GM19193 (cell line): Measurements from ENCODE around the gene CCDC106.

Source experiments
- POLR2A ChIP-seq: IDR thresholded peaks from 4 replicates; pipeline ENCODE4 v1.6.1; 2011; ENCODE audit not compliant: insufficient read depth, insufficient read length; ENCODE audit errors: extremely low read depth

CCDC106 gene

GRCh38 chr19:55647732-55648584 lies at the start of gene CCDC106:
TSS of gene CCDC106 (plus strand) at chr19:55648212. CDS start at chr19:55649047, 835 bp downstream.
- peak; percentile 37 for TF ChIP-seq POLR2A

- TF ChIP-seq POLR2A = peak; percentile 66
Observed at GRCh38 chr19:55598719-55599467, 49.1 kb upstream of the CCDC106 start.

GRCh38 chr19:55599468-55599841 lies 48.6 kb upstream of the CCDC106 start, which contains the start of gene FIZ1:
TSS of gene FIZ1 (minus strand) at chr19:55599517. CDS start at chr19:55597865, 1,652 bp downstream.
- TF ChIP-seq POLR2A = no peak

- TF ChIP-seq POLR2A = peak; percentile 29
Observed at GRCh38 chr19:55599842-55600661, 48.0 kb upstream of the CCDC106 start, which contains the start of gene ZNF524. TSS of gene ZNF524 (plus strand) at chr19:55600288. CDS start at chr19:55602113, 1,825 bp downstream.

- peak; percentile 39 for TF ChIP-seq POLR2A
Observed at GRCh38 chr19:55600662-55601028, 47.4 kb upstream of the CCDC106 start.

- TF ChIP-seq POLR2A = no peak
Observed at GRCh38 chr19:55601084-55601483, 46.9 kb upstream of the CCDC106 start.

GRCh38 chr19:55602104-55603001 lies 45.7 kb upstream of the CCDC106 start:
- no peak for TF ChIP-seq POLR2A

- TF ChIP-seq POLR2A = no peak
Observed at GRCh38 chr19:55603115-55603514, 44.9 kb upstream of the CCDC106 start.

GRCh38 chr19:55603581-55604292 lies 44.3 kb upstream of the CCDC106 start:
- TF ChIP-seq POLR2A = no peak

- TF ChIP-seq POLR2A = no peak
Observed at GRCh38 chr19:55605207-55605636, 42.8 kb upstream of the CCDC106 start.

GRCh38 chr19:55605637-55606470 lies 42.2 kb upstream of the CCDC106 start, which contains the start of gene ZNF865:
TSS of gene ZNF865 (plus strand) at chr19:55605647. CDS start at chr19:55613619, 7,972 bp downstream.
- TF ChIP-seq POLR2A = peak; percentile 55

- TF ChIP-seq POLR2A = no peak
Observed at GRCh38 chr19:55606471-55606787, 41.6 kb upstream of the CCDC106 start.

GRCh38 chr19:55606817-55607216 lies 41.2 kb upstream of the CCDC106 start:
- no peak for TF ChIP-seq POLR2A

- TF ChIP-seq POLR2A = no peak
Observed at GRCh38 chr19:55609326-55609725, 38.7 kb upstream of the CCDC106 start.
